Measurements from ENCODE around the gene KDM1A. TPM values are rescaled to one million over a fixed set of nuclear protein-coding genes. Genes with fewer than 3 reads are reported as not detected.

KDM1A gene
- total and polyA plus RNA-seq, 9 of the 15 experiments (the other 6 are each of a cell fraction or from before 2014, with no cell fraction given) = 59.2 to 181 (median 168) TPM

GRCh38 chr1:23098463-23099170 is 79.3 kb downstream of the KDM1A start (continued):
- TF ChIP-seq, protein P1, sequence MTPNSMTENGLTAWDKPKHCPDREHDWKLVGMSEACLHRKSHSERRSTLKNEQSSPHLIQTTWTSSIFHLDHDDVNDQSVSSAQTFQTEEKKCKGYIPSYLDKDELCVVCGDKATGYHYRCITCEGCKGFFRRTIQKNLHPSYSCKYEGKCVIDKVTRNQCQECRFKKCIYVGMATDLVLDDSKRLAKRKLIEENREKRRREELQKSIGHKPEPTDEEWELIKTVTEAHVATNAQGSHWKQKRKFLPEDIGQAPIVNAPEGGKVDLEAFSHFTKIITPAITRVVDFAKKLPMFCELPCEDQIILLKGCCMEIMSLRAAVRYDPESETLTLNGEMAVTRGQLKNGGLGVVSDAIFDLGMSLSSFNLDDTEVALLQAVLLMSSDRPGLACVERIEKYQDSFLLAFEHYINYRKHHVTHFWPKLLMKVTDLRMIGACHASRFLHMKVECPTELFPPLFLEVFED (CRISPR knock-in tag; conservative IDR thresholded peaks at IDR 0.05) = 0 out of 2 replicates have a peak, but pooled peaks have one; percentile 51
- TF ChIP-seq TRIM25 (IDR thresholded peaks at IDR 0.05; ENCODE audit: borderline replicate concordance) = 0 out of 2 replicates have a peak, but pooled peaks have one; percentile 14
- TF ChIP-seq U2AF1 (optimal IDR thresholded peaks at IDR 0.05; ENCODE audit: low read depth, low read length) = no peak
- peak; percentile 19 to 61; a peak in 2 of 4 replicates for TF ChIP-seq MLLT1 (IDR thresholded peaks at IDR 0.05)
- TF ChIP-seq MTA3 (IDR thresholded peaks at IDR 0.05; ENCODE audit: borderline replicate concordance) = peak; percentile 45; the same call in 1 of the 2 replicates
- peak; percentile 95 for TF ChIP-seq CC2D1A (IDR thresholded peaks at IDR 0.05)
- TF ChIP-seq ZNF384 (IDR thresholded peaks at IDR 0.05; ENCODE audit: low read depth, low read length) = peak; percentile 92
- TF ChIP-seq TAL1 (IDR thresholded peaks at IDR 0.05) = no peak
- TF ChIP-seq, protein P2, sequence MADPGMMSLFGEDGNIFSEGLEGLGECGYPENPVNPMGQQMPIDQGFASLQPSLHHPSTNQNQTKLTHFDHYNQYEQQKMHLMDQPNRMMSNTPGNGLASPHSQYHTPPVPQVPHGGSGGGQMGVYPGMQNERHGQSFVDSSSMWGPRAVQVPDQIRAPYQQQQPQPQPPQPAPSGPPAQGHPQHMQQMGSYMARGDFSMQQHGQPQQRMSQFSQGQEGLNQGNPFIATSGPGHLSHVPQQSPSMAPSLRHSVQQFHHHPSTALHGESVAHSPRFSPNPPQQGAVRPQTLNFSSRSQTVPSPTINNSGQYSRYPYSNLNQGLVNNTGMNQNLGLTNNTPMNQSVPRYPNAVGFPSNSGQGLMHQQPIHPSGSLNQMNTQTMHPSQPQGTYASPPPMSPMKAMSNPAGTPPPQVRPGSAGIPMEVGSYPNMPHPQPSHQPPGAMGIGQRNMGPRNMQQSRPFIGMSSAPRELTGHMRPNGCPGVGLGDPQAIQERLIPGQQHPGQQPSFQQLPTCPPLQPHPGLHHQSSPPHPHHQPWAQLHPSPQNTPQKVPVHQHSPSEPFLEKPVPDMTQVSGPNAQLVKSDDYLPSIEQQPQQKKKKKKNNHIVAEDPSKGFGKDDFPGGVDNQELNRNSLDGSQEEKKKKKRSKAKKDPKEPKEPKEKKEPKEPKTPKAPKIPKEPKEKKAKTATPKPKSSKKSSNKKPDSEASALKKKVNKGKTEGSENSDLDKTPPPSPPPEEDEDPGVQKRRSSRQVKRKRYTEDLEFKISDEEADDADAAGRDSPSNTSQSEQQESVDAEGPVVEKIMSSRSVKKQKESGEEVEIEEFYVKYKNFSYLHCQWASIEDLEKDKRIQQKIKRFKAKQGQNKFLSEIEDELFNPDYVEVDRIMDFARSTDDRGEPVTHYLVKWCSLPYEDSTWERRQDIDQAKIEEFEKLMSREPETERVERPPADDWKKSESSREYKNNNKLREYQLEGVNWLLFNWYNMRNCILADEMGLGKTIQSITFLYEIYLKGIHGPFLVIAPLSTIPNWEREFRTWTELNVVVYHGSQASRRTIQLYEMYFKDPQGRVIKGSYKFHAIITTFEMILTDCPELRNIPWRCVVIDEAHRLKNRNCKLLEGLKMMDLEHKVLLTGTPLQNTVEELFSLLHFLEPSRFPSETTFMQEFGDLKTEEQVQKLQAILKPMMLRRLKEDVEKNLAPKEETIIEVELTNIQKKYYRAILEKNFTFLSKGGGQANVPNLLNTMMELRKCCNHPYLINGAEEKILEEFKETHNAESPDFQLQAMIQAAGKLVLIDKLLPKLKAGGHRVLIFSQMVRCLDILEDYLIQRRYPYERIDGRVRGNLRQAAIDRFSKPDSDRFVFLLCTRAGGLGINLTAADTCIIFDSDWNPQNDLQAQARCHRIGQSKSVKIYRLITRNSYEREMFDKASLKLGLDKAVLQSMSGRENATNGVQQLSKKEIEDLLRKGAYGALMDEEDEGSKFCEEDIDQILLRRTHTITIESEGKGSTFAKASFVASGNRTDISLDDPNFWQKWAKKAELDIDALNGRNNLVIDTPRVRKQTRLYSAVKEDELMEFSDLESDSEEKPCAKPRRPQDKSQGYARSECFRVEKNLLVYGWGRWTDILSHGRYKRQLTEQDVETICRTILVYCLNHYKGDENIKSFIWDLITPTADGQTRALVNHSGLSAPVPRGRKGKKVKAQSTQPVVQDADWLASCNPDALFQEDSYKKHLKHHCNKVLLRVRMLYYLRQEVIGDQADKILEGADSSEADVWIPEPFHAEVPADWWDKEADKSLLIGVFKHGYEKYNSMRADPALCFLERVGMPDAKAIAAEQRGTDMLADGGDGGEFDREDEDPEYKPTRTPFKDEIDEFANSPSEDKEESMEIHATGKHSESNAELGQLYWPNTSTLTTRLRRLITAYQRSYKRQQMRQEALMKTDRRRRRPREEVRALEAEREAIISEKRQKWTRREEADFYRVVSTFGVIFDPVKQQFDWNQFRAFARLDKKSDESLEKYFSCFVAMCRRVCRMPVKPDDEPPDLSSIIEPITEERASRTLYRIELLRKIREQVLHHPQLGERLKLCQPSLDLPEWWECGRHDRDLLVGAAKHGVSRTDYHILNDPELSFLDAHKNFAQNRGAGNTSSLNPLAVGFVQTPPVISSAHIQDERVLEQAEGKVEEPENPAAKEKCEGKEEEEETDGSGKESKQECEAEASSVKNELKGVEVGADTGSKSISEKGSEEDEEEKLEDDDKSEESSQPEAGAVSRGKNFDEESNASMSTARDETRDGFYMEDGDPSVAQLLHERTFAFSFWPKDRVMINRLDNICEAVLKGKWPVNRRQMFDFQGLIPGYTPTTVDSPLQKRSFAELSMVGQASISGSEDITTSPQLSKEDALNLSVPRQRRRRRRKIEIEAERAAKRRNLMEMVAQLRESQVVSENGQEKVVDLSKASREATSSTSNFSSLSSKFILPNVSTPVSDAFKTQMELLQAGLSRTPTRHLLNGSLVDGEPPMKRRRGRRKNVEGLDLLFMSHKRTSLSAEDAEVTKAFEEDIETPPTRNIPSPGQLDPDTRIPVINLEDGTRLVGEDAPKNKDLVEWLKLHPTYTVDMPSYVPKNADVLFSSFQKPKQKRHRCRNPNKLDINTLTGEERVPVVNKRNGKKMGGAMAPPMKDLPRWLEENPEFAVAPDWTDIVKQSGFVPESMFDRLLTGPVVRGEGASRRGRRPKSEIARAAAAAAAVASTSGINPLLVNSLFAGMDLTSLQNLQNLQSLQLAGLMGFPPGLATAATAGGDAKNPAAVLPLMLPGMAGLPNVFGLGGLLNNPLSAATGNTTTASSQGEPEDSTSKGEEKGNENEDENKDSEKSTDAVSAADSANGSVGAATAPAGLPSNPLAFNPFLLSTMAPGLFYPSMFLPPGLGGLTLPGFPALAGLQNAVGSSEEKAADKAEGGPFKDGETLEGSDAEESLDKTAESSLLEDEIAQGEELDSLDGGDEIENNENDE (IDR thresholded peaks at IDR 0.05; ENCODE audit: low read depth, low read length) = no peak

Measured in K562 (cell line).